ENCODE measurements around the gene RTCB. TPM values are rescaled to one million over a fixed set of nuclear protein-coding genes. Genes with fewer than 3 reads are reported as not detected.
"Not testable (repeated sequence)": the region's sequence is repeated elsewhere in the genome, so short reads cannot be mapped to it uniquely, and the experiment has no call there.

The RTCB gene
- polyA plus RNA-seq, 4 donors, result 75.7 to 206 (median 123) TPM

DNA sequence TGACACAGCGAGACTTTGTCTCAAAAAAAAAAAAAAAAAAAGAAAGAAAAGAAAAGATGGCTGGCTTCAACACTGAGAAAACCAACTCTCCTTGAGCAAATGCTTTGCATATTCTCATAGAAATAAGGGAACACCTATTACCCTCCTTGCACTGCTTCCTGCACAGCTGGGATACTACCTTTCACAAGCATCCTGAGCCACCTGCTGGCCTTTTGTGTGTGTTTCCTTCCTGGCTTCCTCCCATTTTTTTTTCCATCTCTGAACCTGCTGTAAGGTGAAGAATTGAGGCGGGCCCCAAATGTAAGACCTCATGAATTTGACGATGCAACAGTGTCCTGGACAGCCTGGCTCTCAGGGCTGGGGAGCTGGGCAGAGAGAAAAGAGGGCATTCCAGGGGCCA, 56.3 kb downstream of the RTCB start:
- WGBS, 3 donors, result 57 to 71% (median 59%) methylated on average over 3 of the region's 3 CpGs
- H3K4me3 ChIP-seq (ENCODE audit: low read depth in 1 of 3, low read length in 3 of 3), result no peak overlapping the region
- no peaks in the 10 kb centered on the region for H3K36me3 ChIP-seq (ENCODE audit: control insufficient read depth in 3 of 3, insufficient read depth in 2 of 3, low read depth in 1 of 3, low read length in 3 of 3)
- FAIRE-seq (no peak), DNase-seq (peak; percentile 24 to 49)
- no peaks in the 10 kb centered on the region for H3K9me3 ChIP-seq (ENCODE audit: control insufficient read depth in 2 of 2, insufficient read depth in 1 of 2, low read depth in 1 of 2, low read length in 1 of 2)
- no peak overlapping the region for H3K27ac ChIP-seq (ENCODE audit: low read depth in 1 of 3, low read length in 2 of 3)
- H3K4me1 ChIP-seq (ENCODE audit: control insufficient read depth in 3 of 3, insufficient read depth in 2 of 3, low read depth in 1 of 3, low read length in 2 of 3), result no peaks in the 10 kb centered on the region
- H3K27me3 ChIP-seq (ENCODE audit: control insufficient read depth in 3 of 3, insufficient read depth in 3 of 3, low read length in 3 of 3), result no peaks in the 10 kb centered on the region

DNA sequence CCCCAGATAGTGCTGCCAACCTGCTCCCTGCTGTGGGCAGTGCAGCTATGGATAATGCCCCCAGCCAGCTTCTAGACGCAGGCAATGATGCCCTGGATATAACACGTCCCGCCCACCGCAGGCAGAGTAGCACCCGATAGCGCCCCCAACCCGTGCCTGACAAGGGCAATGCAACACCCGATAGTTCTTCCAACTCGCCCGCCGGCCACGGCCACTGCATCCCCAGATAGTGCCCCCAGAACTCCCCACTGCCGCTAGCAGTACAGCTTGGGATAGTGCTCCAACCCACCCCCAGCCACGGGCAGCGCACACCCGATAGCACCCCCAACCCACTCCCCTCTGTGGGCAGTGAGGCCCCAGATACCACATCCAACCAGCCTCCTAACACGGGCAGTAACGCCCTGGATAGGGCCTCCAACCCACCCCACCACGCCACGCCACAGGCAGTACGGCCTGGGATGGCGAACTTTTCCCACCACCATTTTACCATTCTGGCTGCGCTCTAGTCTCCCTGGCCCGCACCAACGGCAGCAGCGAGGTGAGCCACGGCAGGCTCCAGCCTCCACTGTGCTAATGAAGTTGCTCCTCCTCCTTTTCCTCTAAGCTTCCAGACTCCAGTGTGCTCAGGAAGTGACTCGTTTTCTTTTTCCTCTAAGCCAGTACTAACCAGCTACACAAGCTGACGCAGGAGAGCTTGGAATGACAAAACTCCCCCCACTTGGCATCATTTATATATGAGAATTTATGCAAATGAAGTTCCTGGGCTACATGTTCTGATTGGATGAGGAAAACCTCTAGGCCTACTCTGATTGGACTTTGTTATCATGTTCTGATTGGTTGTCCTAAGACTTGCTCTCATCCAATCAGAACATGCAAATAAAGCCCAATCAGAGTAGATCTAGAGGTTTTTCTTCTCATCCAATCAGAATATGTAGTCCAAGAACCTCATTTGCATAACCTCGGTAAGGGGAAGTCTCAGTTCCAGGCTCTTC, 57.4 kb downstream of the RTCB start:
- Histone ChIP-seq H3K4me3 (ENCODE audit: low read depth in 1 of 3, low read length in 3 of 3) (no peak overlapping the region), H3K36me3 (ENCODE audit: control insufficient read depth in 3 of 3, insufficient read depth in 2 of 3, low read depth in 1 of 3, low read length in 3 of 3) (no peaks in the 10 kb centered on the region)
- no peak for DNase-seq

DNA sequence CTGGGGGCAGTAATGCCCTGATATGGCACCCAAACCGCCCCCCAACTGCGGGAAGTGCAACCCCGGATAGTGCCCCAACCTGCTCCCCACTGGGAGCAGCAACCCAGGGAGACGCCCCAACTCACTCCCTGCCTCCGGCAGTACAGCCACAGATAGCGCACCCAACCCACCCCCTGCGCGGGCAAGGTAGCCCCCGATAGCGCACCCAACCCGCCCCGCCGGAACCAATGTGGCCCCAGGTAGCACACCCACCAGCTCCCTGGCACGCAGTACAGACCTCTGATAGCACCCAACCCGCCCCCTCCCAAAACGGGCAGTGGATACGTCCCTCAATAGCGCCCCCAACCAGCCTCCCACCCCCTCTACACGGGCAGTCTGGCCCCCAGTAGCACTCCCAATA, 58.2 kb downstream of the RTCB start:
- H3K4me3 ChIP-seq (ENCODE audit: low read depth in 1 of 3, low read length in 3 of 3), result no peak overlapping the region
- 93 to 96% (median 95%) methylated on average over 15 to 19 of the region's 19 CpGs for WGBS, 3 donors
- no peak overlapping the region for H3K27ac ChIP-seq (ENCODE audit: low read depth in 1 of 3, low read length in 2 of 3)
- DNase-seq (no peak), FAIRE-seq (no peak)
- H3K36me3 ChIP-seq (ENCODE audit: control insufficient read depth in 3 of 3, insufficient read depth in 2 of 3, low read depth in 1 of 3, low read length in 3 of 3), result no peaks in the 10 kb centered on the region
- no peaks in the 10 kb centered on the region for H3K9me3 ChIP-seq (ENCODE audit: control insufficient read depth in 2 of 2, insufficient read depth in 1 of 2, low read depth in 1 of 2, low read length in 1 of 2)
- H3K4me1 ChIP-seq (ENCODE audit: control insufficient read depth in 3 of 3, insufficient read depth in 2 of 3, low read depth in 1 of 3, low read length in 2 of 3), result no peaks in the 10 kb centered on the region
- H3K27me3 ChIP-seq (ENCODE audit: control insufficient read depth in 3 of 3, insufficient read depth in 3 of 3, low read length in 3 of 3), result no peaks in the 10 kb centered on the region

More for the DNA sequence above, 57.4 kb downstream of the RTCB start:
- WGBS, 3 donors, result 90 to 93% (median 91%) methylated on average over 30 of the region's 30 CpGs
- Histone ChIP-seq H3K4me1 (ENCODE audit: control insufficient read depth in 3 of 3, insufficient read depth in 2 of 3, low read depth in 1 of 3, low read length in 2 of 3) (no peaks in the 10 kb centered on the region), H3K27ac (ENCODE audit: low read depth in 1 of 3, low read length in 2 of 3) (no peak overlapping the region), H3K27me3 (ENCODE audit: control insufficient read depth in 3 of 3, insufficient read depth in 3 of 3, low read length in 3 of 3) (no peaks in the 10 kb centered on the region), H3K9me3 (ENCODE audit: control insufficient read depth in 2 of 2, insufficient read depth in 1 of 2, low read depth in 1 of 2, low read length in 1 of 2) (no peaks in the 10 kb centered on the region)
- no peak for FAIRE-seq

DNA sequence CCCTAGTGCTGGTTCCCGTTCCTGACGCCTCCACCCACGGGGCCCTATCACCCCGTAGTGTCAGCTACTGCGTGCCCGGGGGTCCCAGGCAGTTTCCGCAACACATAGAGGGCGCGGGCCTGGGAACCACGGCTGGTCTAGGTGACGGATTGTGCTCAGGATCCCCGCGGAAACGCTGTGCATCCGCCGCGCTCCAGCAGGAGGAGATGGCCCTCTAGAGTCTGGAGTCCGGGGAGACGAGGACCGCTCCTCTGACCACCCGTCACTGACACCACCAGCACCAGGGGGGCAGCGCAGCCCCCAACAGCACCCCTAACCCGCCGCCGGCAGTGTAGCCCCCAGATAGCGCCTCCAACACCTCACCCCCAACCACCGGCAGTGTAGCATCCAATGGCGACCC, 58.8 kb downstream of the RTCB start:
- H3K27ac ChIP-seq (ENCODE audit: low read depth in 1 of 3, low read length in 2 of 3), result no peak overlapping the region
- 93 to 97% (median 95%) methylated on average over 28 of the region's 28 CpGs for WGBS, 3 donors
- H3K36me3 ChIP-seq (ENCODE audit: control insufficient read depth in 3 of 3, insufficient read depth in 2 of 3, low read depth in 1 of 3, low read length in 3 of 3), result no peaks in the 10 kb centered on the region
- H3K4me1 ChIP-seq (ENCODE audit: control insufficient read depth in 3 of 3, insufficient read depth in 2 of 3, low read depth in 1 of 3, low read length in 2 of 3), result no peaks in the 10 kb centered on the region
- no peak for FAIRE-seq
- H3K4me3 ChIP-seq (ENCODE audit: low read depth in 1 of 3, low read length in 3 of 3), result no peak overlapping the region
- no peak for DNase-seq
- no peaks in the 10 kb centered on the region for H3K9me3 ChIP-seq (ENCODE audit: control insufficient read depth in 2 of 2, insufficient read depth in 1 of 2, low read depth in 1 of 2, low read length in 1 of 2)
- no peaks in the 10 kb centered on the region for H3K27me3 ChIP-seq (ENCODE audit: control insufficient read depth in 3 of 3, insufficient read depth in 3 of 3, low read length in 3 of 3)

DNA sequence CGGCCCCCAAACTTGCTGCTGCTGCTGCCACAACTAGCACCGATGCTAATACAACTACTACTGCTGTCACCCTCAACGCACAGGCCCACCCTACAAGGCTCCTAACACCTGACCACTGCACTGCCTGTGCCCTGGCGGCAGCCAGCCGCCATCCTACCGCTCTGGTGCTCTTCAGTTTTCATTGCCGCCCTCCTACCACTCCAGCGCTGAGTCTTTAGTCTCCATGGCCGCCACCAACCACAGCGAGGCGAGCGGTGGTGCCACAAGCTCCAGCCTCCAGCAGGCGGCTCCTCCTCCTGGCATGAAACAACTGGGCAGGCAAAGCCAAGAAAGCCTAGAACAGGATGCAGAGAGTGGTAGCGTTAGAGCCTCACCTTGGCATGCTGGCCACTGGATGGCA, 59.4 kb downstream of the RTCB start:
- Histone ChIP-seq H3K27me3 (ENCODE audit: control insufficient read depth in 3 of 3, insufficient read depth in 3 of 3, low read length in 3 of 3) (no peaks in the 10 kb centered on the region), H3K4me1 (ENCODE audit: control insufficient read depth in 3 of 3, insufficient read depth in 2 of 3, low read depth in 1 of 3, low read length in 2 of 3) (no peaks in the 10 kb centered on the region), H3K9me3 (ENCODE audit: control insufficient read depth in 2 of 2, insufficient read depth in 1 of 2, low read depth in 1 of 2, low read length in 1 of 2) (no peaks in the 10 kb centered on the region), H3K27ac (ENCODE audit: low read depth in 1 of 3, low read length in 2 of 3) (no peak overlapping the region), H3K4me3 (ENCODE audit: low read depth in 1 of 3, low read length in 3 of 3) (no peak overlapping the region), H3K36me3 (ENCODE audit: control insufficient read depth in 3 of 3, insufficient read depth in 2 of 3, low read depth in 1 of 3, low read length in 3 of 3) (no peaks in the 10 kb centered on the region)
- DNase-seq (no peak), FAIRE-seq (no peak)
- WGBS, 3 donors, result 91 to 95% (median 91%) methylated on average over 14 of the region's 14 CpGs

DNA sequence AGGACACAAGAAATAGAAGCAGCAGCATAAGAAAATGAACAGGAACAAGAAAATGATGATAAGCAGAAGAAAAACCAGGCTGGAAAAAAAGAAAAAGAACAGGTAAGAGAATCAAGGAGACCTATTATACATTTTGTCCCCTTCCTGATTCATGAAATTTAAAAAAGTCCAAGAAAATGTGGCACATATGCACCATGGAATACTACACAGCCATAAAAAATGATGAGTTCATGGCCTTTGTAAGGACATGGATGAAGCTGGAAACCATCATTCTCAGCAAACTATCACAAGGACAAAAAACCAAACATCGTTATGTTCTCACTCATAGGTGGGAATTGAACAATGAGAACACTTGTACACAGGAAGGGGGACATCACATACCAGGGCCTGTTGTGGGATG, 60.2 kb downstream of the RTCB start:
- not testable (repeated sequence) for FAIRE-seq; H3K27me3 ChIP-seq (ENCODE audit: control insufficient read depth in 3 of 3, insufficient read depth in 3 of 3, low read length in 3 of 3); H3K36me3 ChIP-seq (ENCODE audit: control insufficient read depth in 3 of 3, insufficient read depth in 2 of 3, low read depth in 1 of 3, low read length in 3 of 3); DNase-seq; H3K4me3 ChIP-seq (ENCODE audit: low read depth in 1 of 3, low read length in 3 of 3); H3K27ac ChIP-seq (ENCODE audit: low read depth in 1 of 3, low read length in 2 of 3); H3K9me3 ChIP-seq (ENCODE audit: control insufficient read depth in 2 of 2, insufficient read depth in 1 of 2, low read depth in 1 of 2, low read length in 1 of 2); H3K4me1 ChIP-seq (ENCODE audit: control insufficient read depth in 3 of 3, insufficient read depth in 2 of 3, low read depth in 1 of 3, low read length in 2 of 3)
- 81 to 98% (median 92%) methylated on average over 1 of the region's 1 CpG for WGBS, 3 donors

DNA sequence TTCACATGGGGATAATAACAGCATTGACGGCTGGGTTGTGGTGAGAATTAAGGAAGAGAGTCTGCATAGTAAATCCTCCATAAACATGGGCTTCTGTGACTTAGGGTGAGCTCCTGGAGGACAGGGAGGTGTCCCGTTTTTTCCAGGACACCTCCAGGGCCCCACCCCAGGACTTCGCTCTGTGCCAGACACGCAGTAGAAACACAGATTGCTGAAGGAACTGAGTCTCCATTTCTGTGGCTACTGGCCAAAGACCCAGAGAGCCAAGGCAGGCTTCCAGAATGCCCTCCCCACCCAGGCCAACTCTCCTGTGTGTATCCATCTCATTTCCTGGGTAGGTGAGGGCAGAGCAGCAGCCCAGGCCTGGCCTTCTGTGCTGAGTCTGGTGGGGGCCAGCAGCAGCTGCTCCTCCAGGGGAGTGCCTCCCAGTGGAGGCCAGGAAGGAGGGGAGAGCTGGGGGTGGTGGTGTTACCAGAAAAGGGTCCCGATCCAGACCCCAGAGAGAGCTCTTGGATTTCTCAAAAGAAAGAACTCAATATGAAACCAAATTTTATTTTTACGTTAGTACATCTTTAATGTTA, 63.9 kb downstream of the RTCB start:
- DNase-seq (peak in 1 of 2 donors; percentile 57), FAIRE-seq (no peak)
- no peaks in the 10 kb centered on the region for H3K4me1 ChIP-seq (ENCODE audit: control insufficient read depth in 3 of 3, insufficient read depth in 2 of 3, low read depth in 1 of 3, low read length in 2 of 3)
- H3K36me3 ChIP-seq (ENCODE audit: control insufficient read depth in 3 of 3, insufficient read depth in 2 of 3, low read depth in 1 of 3, low read length in 3 of 3), result no peaks in the 10 kb centered on the region
- H3K27me3 ChIP-seq (ENCODE audit: control insufficient read depth in 3 of 3, insufficient read depth in 3 of 3, low read length in 3 of 3), result no peaks in the 10 kb centered on the region
- 40 to 75% (median 58%) methylated on average over 6 of the region's 6 CpGs for WGBS, 3 donors
- H3K27ac ChIP-seq (ENCODE audit: low read depth in 1 of 3, low read length in 2 of 3), result no peak overlapping the region
- H3K9me3 ChIP-seq (ENCODE audit: control insufficient read depth in 2 of 2, insufficient read depth in 1 of 2, low read depth in 1 of 2, low read length in 1 of 2), result no peaks in the 10 kb centered on the region
- H3K4me3 ChIP-seq (ENCODE audit: low read depth in 1 of 3, low read length in 3 of 3), result no peak overlapping the region

DNA sequence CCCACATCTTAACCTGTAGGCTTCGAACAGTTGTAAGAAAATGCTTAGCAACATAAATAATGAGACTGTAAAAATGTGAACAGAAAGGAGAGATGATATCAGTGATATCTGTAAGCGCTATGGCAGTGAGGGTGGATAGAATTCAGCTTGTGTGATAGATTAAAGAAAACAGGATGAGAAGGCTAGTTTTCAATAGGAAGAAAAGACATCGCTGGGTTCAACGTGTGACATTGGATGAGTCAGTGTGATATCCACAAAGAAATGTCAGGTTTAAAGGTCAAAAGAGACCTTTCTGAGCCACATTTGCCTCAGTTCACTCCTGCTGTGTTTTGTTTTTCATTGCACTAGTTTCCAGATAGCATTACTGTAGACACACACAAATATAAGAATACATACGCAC, 68.1 kb downstream of the RTCB start:
- no peak for DNase-seq
- Histone ChIP-seq H3K9me3 (ENCODE audit: control insufficient read depth in 2 of 2, insufficient read depth in 1 of 2, low read depth in 1 of 2, low read length in 1 of 2) (no peaks in the 10 kb centered on the region), H3K36me3 (ENCODE audit: control insufficient read depth in 3 of 3, insufficient read depth in 2 of 3, low read depth in 1 of 3, low read length in 3 of 3) (no peaks in the 10 kb centered on the region), H3K27me3 (ENCODE audit: control insufficient read depth in 3 of 3, insufficient read depth in 3 of 3, low read length in 3 of 3) (peaks cover 0 to 5% (median 1%) of the 10 kb centered on the region in 3 donors), H3K27ac (ENCODE audit: low read depth in 1 of 3, low read length in 2 of 3) (no peak overlapping the region), H3K4me3 (ENCODE audit: low read depth in 1 of 3, low read length in 3 of 3) (no peak overlapping the region), H3K4me1 (ENCODE audit: control insufficient read depth in 3 of 3, insufficient read depth in 2 of 3, low read depth in 1 of 3, low read length in 2 of 3) (no peaks in the 10 kb centered on the region)
- FAIRE-seq, result no peak
- 47 to 70% (median 58%) methylated on average over 5 of the region's 5 CpGs for whole genome bisulfite sequencing, 3 donors
